ENCODE results near the gene THAP9.

DNA sequence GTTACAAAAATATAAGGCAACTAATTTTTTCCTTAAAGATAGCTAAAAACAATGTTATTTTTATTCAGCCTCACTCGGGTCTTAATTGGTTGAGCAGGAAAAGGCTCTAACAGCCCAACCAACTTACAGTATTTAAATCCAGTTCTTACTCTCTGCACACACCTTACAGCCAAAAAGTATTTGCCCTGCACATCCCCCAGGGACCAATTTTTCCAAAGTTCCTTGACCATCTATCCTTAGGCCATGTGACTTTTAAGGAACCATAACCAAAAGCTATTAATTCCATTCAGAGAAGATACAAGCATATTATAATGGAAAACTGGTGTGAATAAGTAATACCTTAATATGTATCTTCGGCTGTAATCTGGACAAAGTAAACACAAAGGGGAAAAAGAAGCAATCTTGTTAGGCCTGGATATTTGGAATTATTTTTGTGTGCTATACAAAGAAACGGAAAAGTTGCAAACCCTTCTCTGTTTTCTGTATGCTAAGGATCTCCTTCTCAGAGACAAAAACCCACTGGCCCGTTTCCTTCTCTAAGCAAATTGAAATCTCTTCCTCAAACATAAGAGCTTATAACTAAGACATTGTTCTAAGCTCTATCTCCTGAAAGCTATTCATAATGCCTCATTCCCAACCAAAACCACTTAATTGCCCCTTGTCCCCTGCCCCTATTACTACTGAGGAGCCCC is 1.0 kb upstream of the THAP9 start:
- TF ChIP-seq CTCF (IDR thresholded peaks at IDR 0.05; ENCODE audit: insufficient read depth, low read depth, low read length) = no peak
- TF ChIP-seq EZH2 (IDR thresholded peaks at IDR 0.05; ENCODE audit: insufficient read depth, low read length) = no peak

Measured in astrocyte (in vitro differentiated cells and primary cell).